ENCODE results near the gene SPTBN5.

Gene SPTBN5

GRCh38 chr15:41893422-41894250, at the start of gene SPTBN5:
SPTBN5 (minus strand) TSS chr15:41894053; CDS start chr15:41893497, 556 bp downstream.
- Histone ChIP-seq H2AFZ (ENCODE audit: low read length) (peak within 1 kb of the TSS; percentile 29; the same call in 1 of the 2 replicates), H3K4me2 (ENCODE audit: low read depth, low read length, poor library complexity, severe bottlenecking) (peak within 1 kb of the TSS; percentile 69), H3K27me3 (ENCODE audit: insufficient read depth, low read length, poor library complexity, severe bottlenecking) (no peaks in the 10 kb centered on the region), H3K9me3 (ENCODE audit: insufficient read depth, low read depth, low read length) (no peaks in the 10 kb centered on the region), H4K20me1 (ENCODE audit: insufficient read depth, low read length, poor library complexity, severe bottlenecking) (no peaks in the 10 kb centered on the region), H3K4me1 (ENCODE audit: insufficient read depth, low read length, poor library complexity, severe bottlenecking) (peaks cover 26% of the 10 kb centered on the region), H3K9ac (ENCODE audit: low read depth, low read length, poor library complexity, severe bottlenecking) (peak within 1 kb of the TSS; percentile 58), H3K79me2 (ENCODE audit: insufficient read depth, low read length) (no peaks in the 10 kb centered on the region), H3K9me2 (replicated peaks; ENCODE audit: low read depth, low read length) (no peaks in the 10 kb centered on the region), H3K36me3 (ENCODE audit: insufficient read depth, low read length) (no peaks in the 10 kb centered on the region), H3F3A (ENCODE audit: low read depth) (no peaks in the 10 kb centered on the region), H3K4me3 (ENCODE audit: low read length, poor library complexity, severe bottlenecking) (peak within 1 kb of the TSS; percentile 49)
- TF ChIP-seq EZH2phosphoT487 (IDR thresholded peaks at IDR 0.05; ENCODE audit: borderline replicate concordance) (no peak), CTCF (conservative IDR thresholded peaks at IDR 0.05; ENCODE audit: low read length) (no peak)

- H3K4me1 ChIP-seq (ENCODE audit: insufficient read depth, low read length, poor library complexity, severe bottlenecking), result no peaks in the 10 kb centered on the region
- no peaks in the 10 kb centered on the region for H4K20me1 ChIP-seq (ENCODE audit: insufficient read depth, low read length, poor library complexity, severe bottlenecking)
- no peaks in the 10 kb centered on the region for H3K9me2 ChIP-seq (replicated peaks; ENCODE audit: low read depth, low read length)
- H3K9ac ChIP-seq (ENCODE audit: low read depth, low read length, poor library complexity, severe bottlenecking), result no peak overlapping the region
- TF ChIP-seq EZH2phosphoT487 (IDR thresholded peaks at IDR 0.05; ENCODE audit: borderline replicate concordance) (no peak), CTCF (conservative IDR thresholded peaks at IDR 0.05; ENCODE audit: low read length) (no peak)
- H3K9me3 ChIP-seq (ENCODE audit: insufficient read depth, low read depth, low read length), result no peaks in the 10 kb centered on the region
- no peaks in the 10 kb centered on the region; the same call in 1 of the 2 replicates for H3K36me3 ChIP-seq (ENCODE audit: insufficient read depth, low read length)
- no peak overlapping the region for H2AFZ ChIP-seq (ENCODE audit: low read length)
- H3F3A ChIP-seq (ENCODE audit: low read depth), result no peaks in the 10 kb centered on the region
- H3K4me3 ChIP-seq (ENCODE audit: low read length, poor library complexity, severe bottlenecking), result no peak overlapping the region
- no peaks in the 10 kb centered on the region for H3K27me3 ChIP-seq (ENCODE audit: insufficient read depth, low read length, poor library complexity, severe bottlenecking)
- no peaks in the 10 kb centered on the region for H3K79me2 ChIP-seq (ENCODE audit: insufficient read depth, low read length)
- H3K4me2 ChIP-seq (ENCODE audit: low read depth, low read length, poor library complexity, severe bottlenecking), result no peak overlapping the region
Observed at GRCh38 chr15:41942886-41943285, 49.0 kb upstream of the SPTBN5 start.

- no peaks in the 10 kb centered on the region for H4K20me1 ChIP-seq (ENCODE audit: insufficient read depth, low read length, poor library complexity, severe bottlenecking)
- H3K36me3 ChIP-seq (ENCODE audit: insufficient read depth, low read length), result no peaks in the 10 kb centered on the region; the same call in 1 of the 2 replicates
- H2AFZ ChIP-seq (ENCODE audit: low read length), result no peak overlapping the region
- no peak for TF ChIP-seq EZH2phosphoT487 (IDR thresholded peaks at IDR 0.05; ENCODE audit: borderline replicate concordance)
- no peak for TF ChIP-seq CTCF (conservative IDR thresholded peaks at IDR 0.05; ENCODE audit: low read length)
- no peak overlapping the region for H3K4me3 ChIP-seq (ENCODE audit: low read length, poor library complexity, severe bottlenecking)
- H3K9me3 ChIP-seq (ENCODE audit: insufficient read depth, low read depth, low read length), result no peaks in the 10 kb centered on the region
- no peak overlapping the region for H3K9ac ChIP-seq (ENCODE audit: low read depth, low read length, poor library complexity, severe bottlenecking)
- H3K4me2 ChIP-seq (ENCODE audit: low read depth, low read length, poor library complexity, severe bottlenecking), result no peak overlapping the region
- no peaks in the 10 kb centered on the region for H3K79me2 ChIP-seq (ENCODE audit: insufficient read depth, low read length)
- H3F3A ChIP-seq (ENCODE audit: low read depth), result no peaks in the 10 kb centered on the region
- no peaks in the 10 kb centered on the region for H3K27me3 ChIP-seq (ENCODE audit: insufficient read depth, low read length, poor library complexity, severe bottlenecking)
- no peaks in the 10 kb centered on the region for H3K4me1 ChIP-seq (ENCODE audit: insufficient read depth, low read length, poor library complexity, severe bottlenecking)
- no peaks in the 10 kb centered on the region for H3K9me2 ChIP-seq (replicated peaks; ENCODE audit: low read depth, low read length)
Observed at GRCh38 chr15:41941644-41942415, 48.0 kb upstream of the SPTBN5 start.

Data from Loucy (cell line).